WTC11 (cell line): ENCODE results near the gene CTCFL.

ENCODE experiments used
- ETV6 ChIP-seq: sonication (generic); formaldehyde crosslinking; IDR thresholded peaks from 2 replicates; pipeline ENCODE4 v1.8.1; 2022; ENCODE audit warnings: mild to moderate bottlenecking, missing genetic modification reagents
- NR3C1 ChIP-seq: sonication (generic); formaldehyde crosslinking; conservative IDR thresholded peaks from 2 replicates; pipeline ENCODE4 v1.8.1; 2023; ENCODE audit warnings: low read depth, mild to moderate bottlenecking, missing genetic modification reagents
- TF ChIP-seq, protein P1 (sequence below): fragments of 200-600 bp; IDR thresholded peaks from 2 replicates; pipeline ENCODE4 v1.8.0; 2022; ENCODE audit warnings: antibody characterized with exemption

DNA sequence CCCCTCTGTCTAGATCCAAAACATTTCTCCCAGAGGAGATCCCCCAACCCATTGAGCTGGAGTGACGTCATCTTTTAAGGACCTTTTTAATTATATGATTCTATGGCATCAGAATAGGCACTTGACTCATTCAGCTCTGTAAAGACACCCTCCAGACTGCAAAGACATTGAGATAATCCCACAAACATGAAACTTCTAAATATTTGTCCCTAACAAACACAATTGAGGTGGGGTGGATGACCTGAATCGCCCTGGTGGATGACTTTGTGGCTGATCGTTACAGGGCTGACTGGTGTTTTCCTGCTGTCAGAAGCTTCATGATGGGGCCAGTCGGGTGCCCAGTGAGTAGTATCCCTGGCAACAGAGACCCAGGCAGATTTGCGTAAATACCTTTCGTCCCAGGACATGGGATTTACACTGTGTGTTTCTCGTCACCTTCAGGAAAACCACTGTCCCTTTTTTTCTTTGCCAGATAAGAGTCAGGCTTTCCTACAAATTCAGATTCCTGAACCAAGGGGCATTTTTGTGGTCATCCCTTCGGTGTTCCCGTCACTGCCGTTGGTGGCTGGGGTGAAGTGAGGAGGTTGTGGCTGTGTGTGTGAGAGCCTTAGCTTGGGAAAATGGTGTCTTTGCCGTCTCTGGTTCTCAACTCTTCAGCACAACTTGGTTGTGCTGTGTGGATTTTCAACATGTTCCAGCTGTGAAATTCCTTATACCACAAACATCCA is 30.7 kb upstream of the CTCFL start:
- TF ChIP-seq, protein P1, sequence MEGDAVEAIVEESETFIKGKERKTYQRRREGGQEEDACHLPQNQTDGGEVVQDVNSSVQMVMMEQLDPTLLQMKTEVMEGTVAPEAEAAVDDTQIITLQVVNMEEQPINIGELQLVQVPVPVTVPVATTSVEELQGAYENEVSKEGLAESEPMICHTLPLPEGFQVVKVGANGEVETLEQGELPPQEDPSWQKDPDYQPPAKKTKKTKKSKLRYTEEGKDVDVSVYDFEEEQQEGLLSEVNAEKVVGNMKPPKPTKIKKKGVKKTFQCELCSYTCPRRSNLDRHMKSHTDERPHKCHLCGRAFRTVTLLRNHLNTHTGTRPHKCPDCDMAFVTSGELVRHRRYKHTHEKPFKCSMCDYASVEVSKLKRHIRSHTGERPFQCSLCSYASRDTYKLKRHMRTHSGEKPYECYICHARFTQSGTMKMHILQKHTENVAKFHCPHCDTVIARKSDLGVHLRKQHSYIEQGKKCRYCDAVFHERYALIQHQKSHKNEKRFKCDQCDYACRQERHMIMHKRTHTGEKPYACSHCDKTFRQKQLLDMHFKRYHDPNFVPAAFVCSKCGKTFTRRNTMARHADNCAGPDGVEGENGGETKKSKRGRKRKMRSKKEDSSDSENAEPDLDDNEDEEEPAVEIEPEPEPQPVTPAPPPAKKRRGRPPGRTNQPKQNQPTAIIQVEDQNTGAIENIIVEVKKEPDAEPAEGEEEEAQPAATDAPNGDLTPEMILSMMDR: no peak
- TF ChIP-seq ETV6 (CRISPR knock-in tag): no peak
- no peak for TF ChIP-seq NR3C1
